ENCODE results near the gene EFNB2.

DNA sequence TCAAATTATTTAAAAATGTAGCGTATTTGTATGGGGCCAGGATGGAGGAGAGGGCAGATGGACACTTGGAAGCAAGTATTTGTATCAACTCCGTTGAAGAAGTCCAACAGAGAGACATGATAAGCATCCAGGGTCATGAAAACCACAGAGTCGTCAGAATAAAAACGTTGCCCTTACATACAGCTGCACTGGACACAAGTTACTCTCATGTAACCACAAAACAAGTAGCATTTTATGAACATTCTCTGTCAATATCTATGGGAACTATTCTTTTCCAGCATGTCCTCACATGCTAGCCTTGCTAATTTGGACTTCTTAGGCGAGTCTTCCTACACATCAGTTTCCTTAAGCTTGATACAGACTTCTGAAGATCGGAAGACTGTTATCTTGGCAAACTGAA is 35.0 kb downstream of the EFNB2 start:
- TF ChIP-seq, protein P1, sequence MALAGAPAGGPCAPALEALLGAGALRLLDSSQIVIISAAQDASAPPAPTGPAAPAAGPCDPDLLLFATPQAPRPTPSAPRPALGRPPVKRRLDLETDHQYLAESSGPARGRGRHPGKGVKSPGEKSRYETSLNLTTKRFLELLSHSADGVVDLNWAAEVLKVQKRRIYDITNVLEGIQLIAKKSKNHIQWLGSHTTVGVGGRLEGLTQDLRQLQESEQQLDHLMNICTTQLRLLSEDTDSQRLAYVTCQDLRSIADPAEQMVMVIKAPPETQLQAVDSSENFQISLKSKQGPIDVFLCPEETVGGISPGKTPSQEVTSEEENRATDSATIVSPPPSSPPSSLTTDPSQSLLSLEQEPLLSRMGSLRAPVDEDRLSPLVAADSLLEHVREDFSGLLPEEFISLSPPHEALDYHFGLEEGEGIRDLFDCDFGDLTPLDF (CRISPR knock-in tag; IDR thresholded peaks at IDR 0.05) = no peak
- TF ChIP-seq PKNOX1 (IDR thresholded peaks at IDR 0.05) = no peak
- TF ChIP-seq ZBTB33 (CRISPR knock-in tag; IDR thresholded peaks at IDR 0.05) = no peak
- TF ChIP-seq CTCF (IDR thresholded peaks at IDR 0.05 in 2 of 3, conservative IDR thresholded peaks at IDR 0.05 in 1 of 3; ENCODE audit: insufficient read depth in 2 of 3, low read depth in 1 of 3, low read length in 3 of 3) = no peak
- no peak for TF ChIP-seq ZFX (CRISPR knock-in tag; IDR thresholded peaks at IDR 0.05)
- TF ChIP-seq ZNF609 (CRISPR knock-in tag; IDR thresholded peaks at IDR 0.05; ENCODE audit: borderline replicate concordance) = no peak
- TF ChIP-seq ZNF197 (CRISPR knock-in tag; IDR thresholded peaks at IDR 0.05; ENCODE audit: low read depth) = no peak
- no peak for TF ChIP-seq NFATC3 (IDR thresholded peaks at IDR 0.05)
- TF ChIP-seq EP300 (IDR thresholded peaks at IDR 0.05; ENCODE audit: low read length) = no peak
- no peak for TF ChIP-seq HNRNPLL (IDR thresholded peaks at IDR 0.05; ENCODE audit: low read depth, low read length, poor library complexity, severe bottlenecking)
- TF ChIP-seq POLR2A (conservative IDR thresholded peaks at IDR 0.05) = no peak

Data from K562 (cell line).